Peyer's patch (tissue), 4 donors: ENCODE measurements around the gene ERP44. TPM values are rescaled to one million over a fixed set of nuclear protein-coding genes. Genes with fewer than 3 reads are reported as not detected.
"Not testable (repeated sequence)": the region's sequence is repeated elsewhere in the genome, so short reads cannot be mapped to it uniquely, and the experiment has no call there.

Experiments used
- DNase-seq, 3 donors: peaks; one replicate each; pipeline ENCODE4 v3.0.0-alpha.2; 2017 to 2019
- H3K27ac ChIP-seq, 4 donors: fragments of 200-600 bp; sonication (generic); one replicate each; pipeline ENCODE4 v1.5.1; 2016 to 2019
- H3K27me3 ChIP-seq, 2 donors: fragments of 200-600 bp; sonication (generic); one replicate each; pipeline ENCODE4 v1.5.1; 2019
- H3K36me3 ChIP-seq, 3 donors: fragments of 200-600 bp; sonication (generic); one replicate each; pipeline ENCODE4 v1.5.1; 2016 to 2019
- H3K4me1 ChIP-seq, 4 donors: fragments of 200-600 bp; sonication (generic); one replicate each; pipeline ENCODE4 v1.5.1; 2016 to 2019
- H3K4me3 ChIP-seq, 4 donors: fragments of 200-600 bp; sonication (generic); 1 replicate in 3 of 4; 2 replicates in 1 of 4; pipeline ENCODE4 v1.5.1; 2016 to 2019; ENCODE audit warnings: mild to moderate bottlenecking in 1 of 4
- H3K9me3 ChIP-seq, 4 donors: fragments of 200-600 bp; sonication (generic); one replicate each; pipeline ENCODE4 v1.5.1; 2016 to 2019; ENCODE audit warnings: mild to moderate bottlenecking in 1 of 4
- CTCF ChIP-seq, 6 experiments: fragments of 450-650 bp in 4 of 6; fragments of 200-600 bp in 2 of 6; sonication (generic) in 1 of 6; IDR thresholded peaks; one replicate each; pipeline ENCODE4 v1.5.1; 2017 to 2019; ENCODE audit warnings: antibody characterized with exemption in 6 of 6, mild to moderate bottlenecking in 3 of 6, moderate library complexity in 1 of 6
- POLR2A ChIP-seq, 2 donors: fragments of 450-650 bp; IDR thresholded peaks; one replicate each; pipeline ENCODE4 v1.5.1; 2017; ENCODE audit warnings: antibody characterized with exemption in 2 of 2, mild to moderate bottlenecking in 2 of 2, moderate library complexity in 2 of 2
- total RNA-seq, 4 donors: library from RNA; depleted of rRNA; stranded (reverse); fragments of >200 nt; gene quantifications; one replicate each; pipeline ENCODE4 v1.1.0, GENCODE V29; 2016

ERP44 gene
- total RNA-seq, 4 donors from 2014 or later: 9.9 to 21.9 (median 17.4) TPM

GRCh38 chr9:100071271-100071670 is 27.5 kb downstream of the ERP44 start:
- DNase-seq: no peak
- H3K9me3 ChIP-seq: no peaks in the 10 kb centered on the region
- peaks cover 0 to 3% (median 0%) of the 10 kb centered on the region in 4 donors for H3K4me1 ChIP-seq
- no peaks in the 10 kb centered on the region for H3K27me3 ChIP-seq
- no peak overlapping the region for H3K27ac ChIP-seq
- TF ChIP-seq CTCF (IDR thresholded peaks at IDR 0.05) (no peak), POLR2A (IDR thresholded peaks at IDR 0.05) (no peak)
- no peak overlapping the region for H3K4me3 ChIP-seq
- H3K36me3 ChIP-seq: no peaks in the 10 kb centered on the region

GRCh38 chr9:100070104-100071041 is 28.4 kb downstream of the ERP44 start:
- no peaks in the 10 kb centered on the region for H3K9me3 ChIP-seq
- H3K4me1 ChIP-seq: peaks cover 0 to 3% (median 0%) of the 10 kb centered on the region in 4 donors
- H3K4me3 ChIP-seq: no peak overlapping the region
- no peak for DNase-seq
- H3K36me3 ChIP-seq: no peaks in the 10 kb centered on the region
- H3K27ac ChIP-seq: no peak overlapping the region
- TF ChIP-seq CTCF (IDR thresholded peaks at IDR 0.05): no peak
- no peak for TF ChIP-seq POLR2A (IDR thresholded peaks at IDR 0.05)
- H3K27me3 ChIP-seq: no peaks in the 10 kb centered on the region

- not testable (repeated sequence) for DNase-seq, H3K27me3 ChIP-seq, H3K27ac ChIP-seq, H3K9me3 ChIP-seq, H3K36me3 ChIP-seq, H3K4me1 ChIP-seq, H3K4me3 ChIP-seq
These were observed 29.7 kb downstream of the ERP44 start for GRCh38 chr9:100069068-100069467.

GRCh38 chr9:100067990-100068389 is 30.8 kb downstream of the ERP44 start:
- H3K27ac ChIP-seq, DNase-seq, H3K4me1 ChIP-seq, H3K27me3 ChIP-seq, H3K4me3 ChIP-seq, H3K9me3 ChIP-seq, H3K36me3 ChIP-seq: not testable (repeated sequence)

- no peak for TF ChIP-seq POLR2A (IDR thresholded peaks at IDR 0.05)
- no peak for TF ChIP-seq CTCF (IDR thresholded peaks at IDR 0.05)
- Histone ChIP-seq H3K27ac (no peak overlapping the region), H3K4me3 (no peak overlapping the region), H3K27me3 (no peaks in the 10 kb centered on the region), H3K9me3 (no peaks in the 10 kb centered on the region), H3K36me3 (no peaks in the 10 kb centered on the region), H3K4me1 (peaks cover 0 to 5% (median 0%) of the 10 kb centered on the region in 4 donors)
- DNase-seq: no peak
These were observed 32.3 kb downstream of the ERP44 start for GRCh38 chr9:100066539-100066938.

- TF ChIP-seq CTCF (IDR thresholded peaks at IDR 0.05) (no peak), POLR2A (IDR thresholded peaks at IDR 0.05) (no peak)
- no peak for DNase-seq
- H3K9me3 ChIP-seq: no peaks in the 10 kb centered on the region
- H3K27ac ChIP-seq: no peak overlapping the region
- no peaks in the 10 kb centered on the region for H3K27me3 ChIP-seq
- no peak overlapping the region for H3K4me3 ChIP-seq
- no peaks in the 10 kb centered on the region for H3K36me3 ChIP-seq
- peaks cover 0 to 5% (median 0%) of the 10 kb centered on the region in 4 donors for H3K4me1 ChIP-seq
These were observed 33.8 kb downstream of the ERP44 start for GRCh38 chr9:100064872-100065581.
